Measurements from ENCODE around the gene LSM8.
A peak's percentile ranks its signal among the peaks of the same experiment; 100 is the strongest.

DNA sequence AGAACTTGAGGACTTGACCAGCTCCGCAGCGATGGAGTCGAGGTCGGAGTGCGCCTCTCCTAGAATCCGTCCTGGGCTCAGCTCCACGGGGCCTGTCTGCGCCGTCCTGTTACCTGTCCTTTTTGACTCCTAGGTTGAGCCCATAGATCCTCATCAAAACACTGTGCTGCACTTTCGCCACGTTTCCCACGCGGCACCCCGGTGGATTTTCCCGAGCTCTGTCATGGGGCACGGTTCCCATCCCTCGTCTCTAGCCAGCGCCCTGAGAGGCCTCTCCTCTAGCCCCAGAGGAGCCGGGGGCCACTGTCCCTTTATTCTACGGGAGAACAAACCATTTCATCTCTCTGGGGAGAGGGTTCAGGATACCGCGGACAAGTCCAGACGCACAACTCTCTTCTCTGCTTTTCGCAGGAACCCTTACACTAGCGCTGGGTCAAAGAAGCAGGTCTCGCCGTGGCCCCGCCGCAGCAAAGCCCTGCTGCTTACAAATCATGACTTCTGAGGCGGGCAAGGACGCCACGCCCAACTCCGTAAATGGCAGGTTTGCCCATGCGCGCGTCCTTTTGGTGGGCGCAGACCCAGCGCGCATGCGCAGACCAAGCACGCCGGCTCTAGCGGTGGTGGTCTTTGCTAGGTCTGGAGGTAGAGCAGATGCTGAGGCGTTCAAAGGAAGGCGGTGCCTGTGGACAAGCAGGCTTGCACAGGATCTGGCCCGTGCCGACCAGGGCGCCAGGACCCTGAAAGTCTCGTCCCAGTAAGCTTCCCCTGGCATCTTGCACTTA, 30.3 kb downstream of the LSM8 start:
- TF ChIP-seq, protein P1, sequence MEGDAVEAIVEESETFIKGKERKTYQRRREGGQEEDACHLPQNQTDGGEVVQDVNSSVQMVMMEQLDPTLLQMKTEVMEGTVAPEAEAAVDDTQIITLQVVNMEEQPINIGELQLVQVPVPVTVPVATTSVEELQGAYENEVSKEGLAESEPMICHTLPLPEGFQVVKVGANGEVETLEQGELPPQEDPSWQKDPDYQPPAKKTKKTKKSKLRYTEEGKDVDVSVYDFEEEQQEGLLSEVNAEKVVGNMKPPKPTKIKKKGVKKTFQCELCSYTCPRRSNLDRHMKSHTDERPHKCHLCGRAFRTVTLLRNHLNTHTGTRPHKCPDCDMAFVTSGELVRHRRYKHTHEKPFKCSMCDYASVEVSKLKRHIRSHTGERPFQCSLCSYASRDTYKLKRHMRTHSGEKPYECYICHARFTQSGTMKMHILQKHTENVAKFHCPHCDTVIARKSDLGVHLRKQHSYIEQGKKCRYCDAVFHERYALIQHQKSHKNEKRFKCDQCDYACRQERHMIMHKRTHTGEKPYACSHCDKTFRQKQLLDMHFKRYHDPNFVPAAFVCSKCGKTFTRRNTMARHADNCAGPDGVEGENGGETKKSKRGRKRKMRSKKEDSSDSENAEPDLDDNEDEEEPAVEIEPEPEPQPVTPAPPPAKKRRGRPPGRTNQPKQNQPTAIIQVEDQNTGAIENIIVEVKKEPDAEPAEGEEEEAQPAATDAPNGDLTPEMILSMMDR (IDR thresholded peaks at IDR 0.05) = no peak
- TF ChIP-seq POLR2AphosphoS5 (IDR thresholded peaks at IDR 0.05) (peak in 2 of 3 donors; percentile 27 to 34), POLR2A (IDR thresholded peaks at IDR 0.05) (no peak)
